Posterior cingulate gyrus (tissue), 11 donors: ENCODE data around the gene PSD2.

Experiments
- DNase-seq, 10 donors: peaks; one replicate each; pipeline versions ENCODE4 v3.0.0 to v3.0.0-alpha.2; 2020 to 2021; ENCODE audit warnings: mixed read lengths in 3 of 10
- intact Hi-C: fragments of 100-400 bp; cut with DNase I; formaldehyde crosslinking; loops from one replicate; pipeline ENCODE4 v1.15.1; 2023

Gene PSD2

GRCh38 chr5:139795074-139796001 is at the start of gene PSD2:
Gene PSD2, plus strand, starts transcription at chr5:139795808. Its CDS starts 13,633 bp downstream, at chr5:139809441.
- intact Hi-C loops = no loop called here
- DNase-seq = peak; percentile 48 to 94 (median 60)

- intact Hi-C loops = loop anchor here (5.0 kb wide), 1 partner anchor 35 kb away; no protein-coding TSS in a partner anchor
- peak in 4 of 10 donors; percentile 44 to 92 (median 70) for DNase-seq
Measured at GRCh38 chr5:139746691-139747582, 48.7 kb upstream of the PSD2 start.

GRCh38 chr5:139747583-139748504 is 47.8 kb upstream of the PSD2 start:
- DNase-seq = peak in 7 of 10 donors; percentile 47 to 93 (median 58)
- intact Hi-C loops = loop anchor here (5.0 kb wide), 1 partner anchor 36 kb away; no protein-coding TSS in a partner anchor

- no peak for DNase-seq
- intact Hi-C loops = loop anchor here (5.0 kb wide), 1 partner anchor 36 kb away; no protein-coding TSS in a partner anchor
Measured at GRCh38 chr5:139748505-139748826, 47.1 kb upstream of the PSD2 start.

GRCh38 chr5:139749242-139749641 is 46.4 kb upstream of the PSD2 start:
- peak in 1 of 10 donors; percentile 58 for DNase-seq
- intact Hi-C loops = loop anchor here (5.0 kb wide), 1 partner anchor 37 kb away; no protein-coding TSS in a partner anchor

GRCh38 chr5:139751236-139751635 is 44.4 kb upstream of the PSD2 start:
- no peak for DNase-seq
- intact Hi-C loops = no loop called here

GRCh38 chr5:139752506-139753473 is 42.8 kb upstream of the PSD2 start:
- DNase-seq = no peak
- intact Hi-C loops = no loop called here

GRCh38 chr5:139755892-139756671 is 39.5 kb upstream of the PSD2 start:
- DNase-seq = peak in 2 of 10 donors; percentile 77
- intact Hi-C loops = no loop called here

GRCh38 chr5:139756971-139757370 is 38.6 kb upstream of the PSD2 start:
- DNase-seq = peak in 2 of 10 donors; percentile 10 to 42
- intact Hi-C loops = no loop called here

GRCh38 chr5:139757727-139758509 is 37.7 kb upstream of the PSD2 start:
- intact Hi-C loops = no loop called here
- peak in 2 of 10 donors; percentile 32 to 55 for DNase-seq

GRCh38 chr5:139758510-139759075 is 37.0 kb upstream of the PSD2 start:
- peak in 2 of 10 donors; percentile 52 to 62 for DNase-seq
- intact Hi-C loops = no loop called here

GRCh38 chr5:139759219-139759721 is 36.3 kb upstream of the PSD2 start:
- peak in 6 of 10 donors; percentile 40 to 92 (median 82) for DNase-seq
- intact Hi-C loops = no loop called here

- intact Hi-C loops = no loop called here
- DNase-seq = peak in 3 of 10 donors; percentile 51 to 88 (median 86)
Measured at GRCh38 chr5:139760066-139761056, 35.2 kb upstream of the PSD2 start.

- intact Hi-C loops = no loop called here
- DNase-seq = peak in 1 of 10 donors; percentile 16
Measured at GRCh38 chr5:139761057-139761450, 34.6 kb upstream of the PSD2 start.

GRCh38 chr5:139761501-139761900 is 34.1 kb upstream of the PSD2 start:
- intact Hi-C loops = no loop called here
- peak in 1 of 10 donors; percentile 35 for DNase-seq
